Stimulated activated CD4-positive, alpha-beta T cell treated with anti-CD3 and anti-CD28 coated beads, Interleukin-2, amount 100 ng/mL, for 4 hours (primary cell): ENCODE measurements around the gene CTPS2.
"Not testable (repeated sequence)": the region's sequence is repeated elsewhere in the genome, so short reads cannot be mapped to it uniquely, and the experiment has no call there.

ENCODE experiments used
- DNase-seq: peaks from one replicate; pipeline ENCODE4 v3.0.0-alpha.2; 2020; ENCODE audit warnings: low read depth

Gene CTPS2

GRCh38 chrX:16654093-16654492, 58.4 kb downstream of the CTPS2 start:
- no peak for DNase-seq

- no peak for DNase-seq
These were observed 59.0 kb downstream of the CTPS2 start for GRCh38 chrX:16653424-16653823.

- DNase-seq = no peak
These were observed 61.0 kb downstream of the CTPS2 start for GRCh38 chrX:16651391-16652024.

GRCh38 chrX:16649858-16650257, 62.6 kb downstream of the CTPS2 start, which contains the start of gene S100G:
TSS of gene S100G (plus strand) at chrX:16650158. CDS start at chrX:16651007, 849 bp downstream.
- no peak for DNase-seq

- no peak for DNase-seq
These were observed 65.9 kb downstream of the CTPS2 start for GRCh38 chrX:16646366-16647138.

- no peak for DNase-seq
These were observed 69.3 kb downstream of the CTPS2 start for GRCh38 chrX:16643176-16643575.

GRCh38 chrX:16640823-16641222, 71.6 kb downstream of the CTPS2 start:
- no peak for DNase-seq

GRCh38 chrX:16639966-16640365, 72.5 kb downstream of the CTPS2 start:
- DNase-seq = no peak

- DNase-seq = no peak
These were observed 73.9 kb downstream of the CTPS2 start for GRCh38 chrX:16638533-16638932.

GRCh38 chrX:16635596-16635995, 76.9 kb downstream of the CTPS2 start:
- DNase-seq = no peak

GRCh38 chrX:16635040-16635439, 77.4 kb downstream of the CTPS2 start:
- DNase-seq = no peak

- no peak for DNase-seq
These were observed 78.7 kb downstream of the CTPS2 start for GRCh38 chrX:16633754-16634153.

GRCh38 chrX:16629909-16630308, 82.6 kb downstream of the CTPS2 start:
- no peak for DNase-seq

- no peak for DNase-seq
These were observed 83.4 kb downstream of the CTPS2 start for GRCh38 chrX:16628946-16629595.

- DNase-seq = not testable (repeated sequence)
These were observed 84.0 kb downstream of the CTPS2 start for GRCh38 chrX:16628511-16628910.

GRCh38 chrX:16619024-16619423, 93.4 kb downstream of the CTPS2 start:
- DNase-seq = no peak

- DNase-seq = no peak
These were observed 94.0 kb downstream of the CTPS2 start for GRCh38 chrX:16618422-16618821.

GRCh38 chrX:16617382-16617781, 95.1 kb downstream of the CTPS2 start:
- no peak for DNase-seq

- no peak for DNase-seq
These were observed 100.1 kb downstream of the CTPS2 start for GRCh38 chrX:16612257-16612897.

GRCh38 chrX:16610654-16611053, 101.8 kb downstream of the CTPS2 start:
- not testable (repeated sequence) for DNase-seq

- DNase-seq = no peak
These were observed 102.3 kb downstream of the CTPS2 start for GRCh38 chrX:16610121-16610621.

GRCh38 chrX:16606142-16606720, 106.2 kb downstream of the CTPS2 start:
- no peak for DNase-seq
